HG02840 (cell line): Measurements from ENCODE around the gene ATXN1.
"Not testable (repeated sequence)": the region's sequence is repeated elsewhere in the genome, so short reads cannot be mapped to it uniquely, and the experiment has no call there.

Experiments
- ATAC-seq: cut with Tn5 transposase; IDR thresholded peaks from one replicate; pipeline ENCODE4 v1.9.1; 2021; ENCODE audit warnings: mild to moderate bottlenecking, moderate library complexity, moderate number of reproducible peaks; ENCODE audit not compliant: unreplicated experiment, low FRiP score

Gene ATXN1

GRCh38 chr6:16548121-16548520, 213.1 kb downstream of the ATXN1 start:
- ATAC-seq, result no peak

GRCh38 chr6:16547587-16547986, 213.7 kb downstream of the ATXN1 start:
- no peak for ATAC-seq

- ATAC-seq, result no peak
These were observed 214.4 kb downstream of the ATXN1 start for GRCh38 chr6:16546861-16547260.

GRCh38 chr6:16545382-16545781, 215.9 kb downstream of the ATXN1 start:
- no peak for ATAC-seq

GRCh38 chr6:16544521-16544920, 216.7 kb downstream of the ATXN1 start:
- no peak for ATAC-seq

GRCh38 chr6:16544006-16544405, 217.3 kb downstream of the ATXN1 start:
- ATAC-seq, result no peak

GRCh38 chr6:16543521-16543920, 217.7 kb downstream of the ATXN1 start:
- no peak for ATAC-seq

GRCh38 chr6:16542070-16542469, 219.2 kb downstream of the ATXN1 start:
- no peak for ATAC-seq

- ATAC-seq, result no peak
These were observed 220.2 kb downstream of the ATXN1 start for GRCh38 chr6:16540804-16541752.

- not testable (repeated sequence) for ATAC-seq
These were observed 220.9 kb downstream of the ATXN1 start for GRCh38 chr6:16540383-16540782.

GRCh38 chr6:16539086-16539931, 222.0 kb downstream of the ATXN1 start:
- ATAC-seq, result no peak

- no peak for ATAC-seq
These were observed 225.7 kb downstream of the ATXN1 start for GRCh38 chr6:16535564-16535963.

- ATAC-seq, result no peak
These were observed 227.5 kb downstream of the ATXN1 start for GRCh38 chr6:16533721-16534136.

GRCh38 chr6:16533210-16533609, 228.1 kb downstream of the ATXN1 start:
- ATAC-seq, result no peak

GRCh38 chr6:16527691-16528090, 233.6 kb downstream of the ATXN1 start:
- ATAC-seq, result no peak

- ATAC-seq, result no peak
These were observed 236.9 kb downstream of the ATXN1 start for GRCh38 chr6:16524380-16524707.

GRCh38 chr6:16523606-16524379, 237.5 kb downstream of the ATXN1 start:
- no peak for ATAC-seq

GRCh38 chr6:16522937-16523336, 238.3 kb downstream of the ATXN1 start:
- ATAC-seq, result no peak

- ATAC-seq, result no peak
These were observed 239.7 kb downstream of the ATXN1 start for GRCh38 chr6:16521528-16521927.
